HCT116 (cell line): ENCODE results near the gene RANBP17. TPM values are rescaled to one million over a fixed set of nuclear protein-coding genes. Genes with fewer than 3 reads are reported as not detected.

Source experiments
- total RNA-seq: library from RNA; stranded (reverse); gene quantifications from one replicate; pipeline ENCODE4 v1.2.1, GENCODE V29; 2021; ENCODE audit not compliant: unreplicated experiment

The RANBP17 gene
- total RNA-seq, 1 experiment from 2014 or later: 18.2 TPM

Other genes with a start within 250 kb of the RANBP17 start
- gene GABRP, start 78.3 kb upstream of the RANBP17 start, total RNA-seq: not detected